CD4-positive, alpha-beta T cell treated with Interferon gamma for 1 hour (primary cell): ENCODE data around the gene ATP9B.
"Not testable (repeated sequence)": the region's sequence is repeated elsewhere in the genome, so short reads cannot be mapped to it uniquely, and the experiment has no call there.

Source experiments
- DNase-seq: peaks from one replicate; pipeline ENCODE4 v3.0.0-alpha.2; 2020

The ATP9B gene

GRCh38 chr18:79371561-79372121, 302.4 kb downstream of the ATP9B start:
- DNase-seq, result no peak

GRCh38 chr18:79372461-79372860, 303.3 kb downstream of the ATP9B start:
- DNase-seq, result no peak

GRCh38 chr18:79372991-79373390, 303.8 kb downstream of the ATP9B start:
- DNase-seq, result no peak

GRCh38 chr18:79373736-79374135, 304.5 kb downstream of the ATP9B start:
- DNase-seq, result no peak

- DNase-seq, result peak; percentile 42
Observed at GRCh38 chr18:79374408-79375171, 305.4 kb downstream of the ATP9B start.

GRCh38 chr18:79375441-79376154, 306.4 kb downstream of the ATP9B start:
- no peak for DNase-seq

- DNase-seq, result not testable (repeated sequence)
Observed at GRCh38 chr18:79376661-79377060, 307.5 kb downstream of the ATP9B start.

- no peak for DNase-seq
Observed at GRCh38 chr18:79377187-79377891, 308.1 kb downstream of the ATP9B start.

- DNase-seq, result peak; percentile 78
Observed at GRCh38 chr18:79378536-79379250, 309.5 kb downstream of the ATP9B start.

- DNase-seq, result no peak
Observed at GRCh38 chr18:79379251-79379905, 310.2 kb downstream of the ATP9B start.

- no peak for DNase-seq
Observed at GRCh38 chr18:79379931-79380815, 311.0 kb downstream of the ATP9B start.

GRCh38 chr18:79380816-79381806, 311.9 kb downstream of the ATP9B start:
- peak; percentile 52 for DNase-seq

GRCh38 chr18:79381811-79382311, 312.7 kb downstream of the ATP9B start:
- DNase-seq, result no peak

GRCh38 chr18:79382681-79383387, 313.6 kb downstream of the ATP9B start:
- DNase-seq, result no peak

- DNase-seq, result no peak
Observed at GRCh38 chr18:79383388-79384056, 314.3 kb downstream of the ATP9B start.

GRCh38 chr18:79384151-79384807, 315.1 kb downstream of the ATP9B start:
- DNase-seq, result no peak

GRCh38 chr18:79384834-79385233, 315.6 kb downstream of the ATP9B start:
- no peak for DNase-seq

- no peak for DNase-seq
Observed at GRCh38 chr18:79385326-79385707, 316.1 kb downstream of the ATP9B start.
